ENCODE data around the gene KIZ. TPM values are rescaled to one million over a fixed set of nuclear protein-coding genes. Genes with fewer than 3 reads are reported as not detected.
A peak's percentile ranks its signal among the peaks of the same experiment; 100 is the strongest.
"Not testable (repeated sequence)": the region's sequence is repeated elsewhere in the genome, so short reads cannot be mapped to it uniquely, and the experiment has no call there.

KIZ gene
- total RNA-seq, 1 donor from 2014 or later, result 25.0 TPM

GRCh38 chr20:21159658-21160380 is 33.9 kb downstream of the KIZ start:
- no peaks in the 10 kb centered on the region for H3K9me3 ChIP-seq
- TF ChIP-seq CTCF (IDR thresholded peaks at IDR 0.05) (no peak), POLR2A (IDR thresholded peaks at IDR 0.05) (no peak), POLR2AphosphoS5 (IDR thresholded peaks at IDR 0.05; ENCODE audit: insufficient read depth in 1 of 2, low read depth in 1 of 2) (no peak)
- H3K4me1 ChIP-seq, result peaks cover 9% of the 10 kb centered on the region
- no peak overlapping the region for H3K4me3 ChIP-seq
- no peak overlapping the region for H3K27ac ChIP-seq
- DNase-seq (ENCODE audit: extremely low spot score in 2 of 2), result no peak
- no peaks in the 10 kb centered on the region for H3K27me3 ChIP-seq
- intact Hi-C loops (cut with DNase I), result no loop called here
- H3K36me3 ChIP-seq, result peaks cover 0 to 16% of the 10 kb centered on the region in 2 donors

GRCh38 chr20:21161926-21162325 is 36.0 kb downstream of the KIZ start:
- TF ChIP-seq POLR2A (IDR thresholded peaks at IDR 0.05), result no peak
- TF ChIP-seq POLR2AphosphoS5 (IDR thresholded peaks at IDR 0.05; ENCODE audit: insufficient read depth in 1 of 2, low read depth in 1 of 2), result no peak
- TF ChIP-seq CTCF (IDR thresholded peaks at IDR 0.05), result no peak
- no peak overlapping the region for H3K4me3 ChIP-seq
- peaks cover 9% of the 10 kb centered on the region for H3K4me1 ChIP-seq
- DNase-seq (ENCODE audit: extremely low spot score in 2 of 2), result no peak
- H3K36me3 ChIP-seq, result peaks cover 0 to 16% of the 10 kb centered on the region in 2 donors
- no peaks in the 10 kb centered on the region for H3K27me3 ChIP-seq
- no peak overlapping the region for H3K27ac ChIP-seq
- intact Hi-C loops (cut with DNase I), result no loop called here
- H3K9me3 ChIP-seq, result no peaks in the 10 kb centered on the region

GRCh38 chr20:21162631-21163030 is 36.7 kb downstream of the KIZ start:
- intact Hi-C loops (cut with DNase I), result no loop called here
- H3K27me3 ChIP-seq, result no peaks in the 10 kb centered on the region
- DNase-seq (ENCODE audit: extremely low spot score in 2 of 2), result no peak
- H3K9me3 ChIP-seq, result no peaks in the 10 kb centered on the region
- TF ChIP-seq POLR2AphosphoS5 (IDR thresholded peaks at IDR 0.05; ENCODE audit: insufficient read depth in 1 of 2, low read depth in 1 of 2) (peak in 1 of 2 donors; percentile 37), CTCF (IDR thresholded peaks at IDR 0.05) (no peak)
- H3K4me1 ChIP-seq, result peaks cover 3% of the 10 kb centered on the region
- H3K27ac ChIP-seq, result no peak overlapping the region
- peaks cover 0 to 16% of the 10 kb centered on the region in 2 donors for H3K36me3 ChIP-seq
- no peak overlapping the region for H3K4me3 ChIP-seq

- no peak for DNase-seq (ENCODE audit: extremely low spot score in 2 of 2)
- no peak overlapping the region for H3K4me3 ChIP-seq
- no peak overlapping the region for H3K27ac ChIP-seq
- H3K27me3 ChIP-seq, result no peaks in the 10 kb centered on the region
- peaks cover 0 to 13% of the 10 kb centered on the region in 2 donors for H3K36me3 ChIP-seq
- no peaks in the 10 kb centered on the region for H3K4me1 ChIP-seq
- TF ChIP-seq POLR2AphosphoS5 (IDR thresholded peaks at IDR 0.05; ENCODE audit: insufficient read depth in 1 of 2, low read depth in 1 of 2) (no peak), POLR2A (IDR thresholded peaks at IDR 0.05) (no peak)
- intact Hi-C loops (cut with DNase I), result no loop called here
- H3K9me3 ChIP-seq, result no peaks in the 10 kb centered on the region
Measured at GRCh38 chr20:21166801-21167200, 40.9 kb downstream of the KIZ start.

DNA sequence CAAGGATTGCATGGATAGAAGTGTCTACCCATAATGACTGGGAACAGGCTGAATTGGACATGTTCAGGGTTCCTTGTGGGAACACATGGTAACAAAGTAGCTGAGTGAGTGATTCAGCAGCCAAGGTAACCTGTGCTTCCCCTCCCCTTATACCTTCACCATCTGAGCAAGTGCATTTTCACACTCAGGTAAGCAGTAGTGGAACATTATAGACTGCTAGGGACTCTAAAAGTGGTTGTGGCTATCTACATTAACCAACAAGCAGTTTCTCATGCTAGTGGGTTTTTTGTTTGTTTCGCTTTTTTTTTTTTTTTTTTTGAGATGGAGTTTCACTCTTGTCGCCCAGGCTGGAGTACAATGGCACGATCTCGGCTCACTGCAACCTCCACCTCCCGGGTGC is 41.4 kb downstream of the KIZ start:
- Histone ChIP-seq H3K27me3 (no peaks in the 10 kb centered on the region), H3K9me3 (no peaks in the 10 kb centered on the region), H3K4me1 (no peaks in the 10 kb centered on the region), H3K27ac (no peak overlapping the region), H3K36me3 (peaks cover 0 to 8% of the 10 kb centered on the region in 2 donors), H3K4me3 (no peak overlapping the region)
- TF ChIP-seq CTCF (IDR thresholded peaks at IDR 0.05) (no peak), POLR2A (IDR thresholded peaks at IDR 0.05) (no peak), POLR2AphosphoS5 (IDR thresholded peaks at IDR 0.05; ENCODE audit: insufficient read depth in 1 of 2, low read depth in 1 of 2) (no peak)
- no peak for DNase-seq (ENCODE audit: extremely low spot score in 2 of 2)
- intact Hi-C loops (cut with DNase I), result no loop called here

GRCh38 chr20:21168061-21168460 is 42.2 kb downstream of the KIZ start:
- H3K4me1 ChIP-seq; intact Hi-C loops (cut with DNase I); DNase-seq (ENCODE audit: extremely low spot score in 2 of 2); H3K27me3 ChIP-seq; H3K27ac ChIP-seq; H3K36me3 ChIP-seq; H3K9me3 ChIP-seq; H3K4me3 ChIP-seq: not testable (repeated sequence)
